SHP77 (cell line): Measurements from ENCODE around the gene ADAM11.
"Not testable (repeated sequence)": the region's sequence is repeated elsewhere in the genome, so short reads cannot be mapped to it uniquely, and the experiment has no call there.

Source experiments
- DNase-seq, 2 experiments: peaks; one replicate each; lab custom pipeline; 2025; lab: John Stamatoyannopoulos, UW

The ADAM11 gene, protein sequence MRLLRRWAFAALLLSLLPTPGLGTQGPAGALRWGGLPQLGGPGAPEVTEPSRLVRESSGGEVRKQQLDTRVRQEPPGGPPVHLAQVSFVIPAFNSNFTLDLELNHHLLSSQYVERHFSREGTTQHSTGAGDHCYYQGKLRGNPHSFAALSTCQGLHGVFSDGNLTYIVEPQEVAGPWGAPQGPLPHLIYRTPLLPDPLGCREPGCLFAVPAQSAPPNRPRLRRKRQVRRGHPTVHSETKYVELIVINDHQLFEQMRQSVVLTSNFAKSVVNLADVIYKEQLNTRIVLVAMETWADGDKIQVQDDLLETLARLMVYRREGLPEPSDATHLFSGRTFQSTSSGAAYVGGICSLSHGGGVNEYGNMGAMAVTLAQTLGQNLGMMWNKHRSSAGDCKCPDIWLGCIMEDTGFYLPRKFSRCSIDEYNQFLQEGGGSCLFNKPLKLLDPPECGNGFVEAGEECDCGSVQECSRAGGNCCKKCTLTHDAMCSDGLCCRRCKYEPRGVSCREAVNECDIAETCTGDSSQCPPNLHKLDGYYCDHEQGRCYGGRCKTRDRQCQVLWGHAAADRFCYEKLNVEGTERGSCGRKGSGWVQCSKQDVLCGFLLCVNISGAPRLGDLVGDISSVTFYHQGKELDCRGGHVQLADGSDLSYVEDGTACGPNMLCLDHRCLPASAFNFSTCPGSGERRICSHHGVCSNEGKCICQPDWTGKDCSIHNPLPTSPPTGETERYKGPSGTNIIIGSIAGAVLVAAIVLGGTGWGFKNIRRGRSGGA

DNA sequence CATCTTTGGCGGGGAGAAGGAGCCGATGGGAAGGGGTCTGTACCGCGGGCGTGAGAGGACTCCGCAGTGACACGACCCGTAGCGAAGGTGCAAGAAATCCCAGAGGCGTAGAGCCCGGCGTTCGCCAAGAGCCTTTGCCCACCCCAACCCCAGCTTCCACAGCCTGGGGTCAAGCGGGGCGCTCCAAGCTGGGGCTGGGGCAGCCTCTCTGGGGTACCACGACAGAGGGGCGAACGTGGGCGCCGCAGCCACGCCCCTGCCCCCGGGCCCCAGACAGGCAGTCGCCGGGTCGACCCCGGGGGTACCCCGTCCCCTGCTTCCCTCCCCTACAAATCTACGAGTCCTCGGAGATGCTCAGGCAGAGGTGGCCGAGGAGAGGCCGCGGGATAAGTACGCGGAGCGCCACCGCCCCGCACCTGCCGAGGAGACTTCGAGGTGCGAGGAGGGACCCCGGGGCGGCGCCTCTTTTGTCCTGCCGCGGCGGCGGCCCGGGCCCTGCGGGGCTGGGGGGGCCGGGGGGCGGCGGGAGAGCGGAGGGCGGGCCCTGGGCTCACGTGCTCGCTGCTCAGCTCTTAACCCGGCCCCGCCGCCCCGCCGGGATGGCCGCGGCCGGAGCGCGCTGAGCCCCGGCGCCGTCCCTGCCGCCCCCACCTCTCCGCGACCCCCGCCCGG lies at the start of gene ADAM11:
Gene ADAM11, plus strand, starts transcription at position 575 of the 672 bp plus-strand sequence. CDS start 212 bp downstream, outside the sequence.
- no peak for DNase-seq

DNA sequence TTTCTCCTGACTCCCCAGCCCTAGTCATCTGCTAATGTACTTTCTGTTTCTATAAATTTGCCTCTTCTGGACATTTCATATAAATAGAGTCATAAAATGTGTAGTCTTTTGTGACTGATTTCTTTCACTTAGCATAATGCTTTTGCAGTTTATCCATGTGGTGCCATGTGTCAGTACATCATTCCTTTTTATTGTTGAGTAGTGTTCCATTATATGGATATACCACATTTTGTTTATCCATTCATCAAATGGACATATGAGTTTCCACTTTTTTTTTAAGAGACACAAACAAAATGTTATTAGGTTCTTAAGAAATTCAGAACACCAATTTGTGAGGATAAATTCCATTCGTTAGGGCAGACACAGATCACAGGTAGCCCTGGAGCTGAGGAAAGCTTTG lies 39.3 kb upstream of the ADAM11 start:
- no peak for DNase-seq

DNA sequence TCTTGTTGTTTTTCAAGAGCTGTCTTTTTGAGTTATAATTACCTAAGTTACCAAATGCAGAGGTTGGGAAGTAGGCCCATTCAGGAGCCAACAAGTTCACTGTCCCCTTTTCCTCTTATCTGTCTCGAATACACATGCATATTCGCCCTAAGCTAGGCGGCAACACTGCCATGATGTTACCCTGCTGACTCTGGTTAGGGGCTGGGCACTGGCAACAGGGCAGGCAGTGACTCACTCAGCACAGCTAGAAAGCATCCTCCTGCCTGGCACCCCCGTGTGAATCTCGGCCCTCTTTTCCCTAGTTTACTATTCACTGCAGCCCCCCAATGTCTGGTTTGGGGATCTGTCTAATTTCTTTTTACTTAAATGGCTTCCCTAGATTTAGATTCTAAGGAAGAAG lies 36.5 kb upstream of the ADAM11 start:
- no peak for DNase-seq

DNA sequence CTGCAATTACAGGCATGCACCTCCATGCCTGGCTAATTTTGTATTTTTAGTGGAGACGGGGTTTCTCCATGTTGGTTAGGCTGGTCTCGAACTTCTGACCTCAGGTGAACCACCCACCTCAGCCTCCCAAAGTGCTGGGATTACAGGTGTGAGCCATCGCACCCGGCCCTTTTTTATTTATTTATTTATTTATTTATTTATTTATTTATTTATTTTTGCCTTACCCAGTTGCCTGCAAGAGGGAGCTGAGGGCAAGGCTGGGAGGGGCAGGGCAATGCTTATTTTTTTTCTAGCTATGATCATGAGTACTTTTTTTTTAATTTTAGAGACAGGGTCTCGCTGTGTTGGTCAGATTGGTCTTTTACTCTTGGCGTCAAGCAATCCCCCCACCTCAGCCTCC lies 32.7 kb upstream of the ADAM11 start:
- DNase-seq, result not testable (repeated sequence)

DNA sequence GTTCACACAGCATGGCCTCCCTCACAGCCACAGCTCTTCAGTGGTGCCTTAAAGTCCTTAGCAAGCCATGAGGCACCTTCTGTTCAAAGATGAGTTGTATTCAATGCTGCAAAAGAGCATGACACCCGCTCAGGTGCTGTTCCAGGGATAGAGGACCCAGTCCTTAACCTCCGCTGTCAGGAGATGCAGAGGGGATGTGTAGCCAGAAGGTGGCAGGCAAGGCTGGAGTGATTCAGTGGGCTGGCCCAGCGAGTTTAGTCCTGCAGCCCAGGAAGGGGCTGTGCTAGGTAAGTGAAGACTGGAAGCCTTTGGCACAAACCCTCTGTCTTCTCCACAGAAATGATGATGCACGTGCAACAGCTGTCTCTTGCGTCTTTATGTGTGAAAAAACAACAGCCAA lies 25.0 kb upstream of the ADAM11 start:
- DNase-seq, result no peak

DNA sequence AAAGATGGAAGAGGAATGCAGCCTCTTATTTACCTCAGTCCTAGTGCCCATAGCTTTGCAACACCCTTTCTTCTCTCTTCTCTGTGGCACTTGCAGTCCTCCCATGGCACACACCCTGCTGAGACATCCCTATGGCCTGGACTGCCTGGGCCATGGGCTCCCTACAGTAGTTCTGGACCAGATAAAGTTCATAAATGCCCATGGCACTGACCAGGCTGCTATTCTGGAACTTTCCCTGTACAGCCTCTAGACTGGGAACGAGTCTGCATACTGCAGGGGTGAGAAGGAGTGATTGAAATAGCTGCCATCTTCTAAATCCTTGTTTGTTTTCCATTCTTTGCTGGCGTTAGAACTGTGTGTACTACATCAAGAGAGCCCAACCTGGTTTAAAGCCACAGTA lies 24.5 kb upstream of the ADAM11 start:
- no peak for DNase-seq

DNA sequence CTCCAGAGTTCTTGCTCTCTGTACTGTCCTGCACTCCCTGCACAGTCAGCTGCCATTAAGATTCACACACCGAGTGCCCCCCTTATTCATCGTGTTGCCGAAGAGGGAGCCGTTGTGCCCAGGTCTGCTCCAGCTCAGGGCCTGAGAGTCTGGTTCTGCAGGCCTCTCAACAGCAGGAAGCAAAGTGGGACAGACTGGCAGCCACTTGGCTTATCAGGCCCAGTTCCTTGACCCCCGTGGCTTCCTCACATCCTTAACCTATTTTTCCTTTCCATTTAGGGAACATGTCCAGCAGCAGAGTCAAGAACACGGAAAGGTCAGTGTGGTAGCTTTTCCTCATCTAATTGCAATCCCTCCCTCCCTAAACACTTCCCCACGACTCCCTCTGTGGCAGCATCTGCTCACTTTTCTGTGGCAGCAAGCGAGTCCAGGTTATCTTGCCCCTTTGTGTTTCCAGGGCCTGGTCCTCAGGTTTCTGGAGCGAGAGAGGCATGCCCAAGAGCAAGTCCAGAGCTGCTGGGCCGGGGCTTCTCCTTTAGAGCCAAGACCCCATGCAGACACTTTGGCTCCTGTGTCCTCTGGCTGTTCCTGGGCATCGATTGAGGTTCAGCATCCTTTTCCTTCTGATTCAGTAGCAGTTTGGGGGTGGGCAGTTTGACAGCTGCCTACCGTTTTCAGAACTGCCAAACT lies 22.1 kb upstream of the ADAM11 start:
- no peak for DNase-seq

DNA sequence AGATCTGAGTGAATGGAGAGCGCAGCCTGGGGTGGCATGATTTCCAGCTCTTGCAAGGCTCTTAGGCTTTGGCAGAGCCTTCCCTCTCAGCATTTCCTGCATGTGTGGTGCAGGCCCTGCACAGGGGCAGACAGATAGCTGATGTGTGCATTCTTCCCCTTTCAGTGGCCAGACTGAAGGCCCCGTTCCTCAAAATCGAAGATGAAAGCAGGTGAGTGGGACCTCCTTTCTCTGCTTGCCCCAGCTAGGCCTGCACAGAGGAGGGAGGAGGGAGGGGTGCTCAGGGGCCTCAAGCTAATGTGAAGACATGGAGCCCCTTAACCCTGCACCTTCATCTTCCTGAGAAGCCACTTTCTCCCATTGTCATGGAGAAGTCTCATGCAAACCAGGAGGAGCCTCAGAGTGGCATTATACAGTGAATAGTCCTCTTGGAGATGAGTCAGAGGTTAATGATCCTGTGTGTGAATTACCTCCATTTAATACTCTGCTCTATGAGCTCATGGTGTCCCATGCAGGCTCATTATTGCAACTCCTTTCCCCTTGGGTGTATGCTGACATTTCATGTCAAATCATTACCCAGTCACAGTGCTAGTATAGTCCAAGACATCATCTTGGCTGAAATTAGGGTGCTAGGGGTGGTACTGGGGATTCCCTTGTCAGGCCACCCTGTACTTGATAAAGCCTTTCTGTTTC lies 20.4 kb upstream of the ADAM11 start:
- no peak for DNase-seq

DNA sequence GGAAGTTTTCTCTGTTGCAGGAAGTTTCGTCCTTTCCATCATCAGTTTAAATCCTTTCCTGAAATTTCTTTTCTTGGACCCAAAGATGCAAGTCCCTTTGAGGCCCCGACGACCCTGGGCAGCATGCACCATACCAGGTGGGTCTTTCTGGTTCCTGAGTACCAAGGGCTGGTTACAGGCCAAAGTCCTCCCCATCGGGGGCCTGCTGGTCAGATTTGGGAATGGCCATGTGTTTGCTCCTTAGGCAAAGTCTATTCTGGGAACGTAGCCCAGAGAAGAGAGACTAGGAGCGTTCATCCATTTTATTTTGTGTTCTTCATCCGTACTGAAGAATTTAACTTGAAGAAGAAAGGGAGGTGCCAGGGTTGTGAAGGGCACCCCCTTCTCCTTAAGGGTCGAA lies 17.5 kb upstream of the ADAM11 start:
- DNase-seq, result no peak

DNA sequence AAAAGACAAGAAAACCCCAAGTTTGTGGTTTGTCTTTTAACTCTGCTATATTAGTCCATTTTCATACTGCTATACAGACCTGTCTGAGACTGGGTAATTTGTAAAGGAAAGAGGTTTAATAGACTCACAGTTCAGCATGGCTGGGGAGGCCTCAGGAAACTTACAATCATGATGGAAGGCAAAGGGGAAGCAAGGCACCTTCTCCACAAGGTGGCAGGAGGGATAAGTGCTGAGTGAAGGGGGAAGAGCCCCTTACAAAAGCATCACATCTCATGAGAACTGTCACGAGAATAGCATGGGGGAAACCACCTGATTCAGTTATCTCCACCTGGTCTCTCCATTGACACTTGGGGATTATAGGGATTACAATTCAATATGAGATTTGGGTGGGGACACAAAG lies 13.5 kb upstream of the ADAM11 start:
- no peak for DNase-seq

DNA sequence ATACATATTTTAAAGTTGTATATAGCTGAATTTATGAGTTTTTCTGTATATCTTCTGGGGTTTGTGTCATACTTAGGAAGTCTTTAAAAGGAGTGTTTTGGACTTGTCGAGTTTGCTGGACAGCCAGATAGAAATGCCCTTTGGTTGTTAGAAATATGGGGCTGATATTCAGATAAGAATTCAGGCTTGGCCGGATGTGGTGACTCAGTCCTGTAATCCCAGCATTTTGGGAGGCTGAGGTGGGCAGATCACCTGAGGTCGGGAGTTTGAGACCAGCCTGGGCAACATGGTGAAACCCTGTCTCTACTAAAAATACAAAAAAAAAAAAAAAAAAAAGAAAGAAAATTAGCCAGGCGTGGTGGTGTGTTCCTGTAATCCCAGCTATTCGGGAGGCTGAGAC lies 13.1 kb upstream of the ADAM11 start:
- not testable (repeated sequence) for DNase-seq

DNA sequence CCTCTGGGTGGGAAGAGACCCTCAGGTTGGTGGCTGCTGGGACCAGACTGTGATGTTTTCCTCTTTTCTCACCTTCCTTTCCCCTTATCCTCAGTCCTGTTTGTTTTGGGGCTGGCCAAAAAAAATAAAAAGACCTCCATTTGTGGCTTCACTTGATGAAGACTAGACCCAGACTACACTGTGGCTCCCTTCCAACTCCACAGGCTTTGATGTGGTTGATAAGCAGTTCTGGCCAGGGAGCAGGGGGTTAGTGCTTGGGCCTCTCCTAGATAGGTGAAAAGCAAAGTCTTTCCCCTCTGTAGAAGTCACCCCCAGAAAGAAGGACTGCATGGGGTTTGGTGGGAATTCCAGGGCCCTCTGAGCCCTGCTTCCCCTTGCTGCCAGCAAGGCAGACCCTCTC lies 11.2 kb upstream of the ADAM11 start:
- no peak for DNase-seq

DNA sequence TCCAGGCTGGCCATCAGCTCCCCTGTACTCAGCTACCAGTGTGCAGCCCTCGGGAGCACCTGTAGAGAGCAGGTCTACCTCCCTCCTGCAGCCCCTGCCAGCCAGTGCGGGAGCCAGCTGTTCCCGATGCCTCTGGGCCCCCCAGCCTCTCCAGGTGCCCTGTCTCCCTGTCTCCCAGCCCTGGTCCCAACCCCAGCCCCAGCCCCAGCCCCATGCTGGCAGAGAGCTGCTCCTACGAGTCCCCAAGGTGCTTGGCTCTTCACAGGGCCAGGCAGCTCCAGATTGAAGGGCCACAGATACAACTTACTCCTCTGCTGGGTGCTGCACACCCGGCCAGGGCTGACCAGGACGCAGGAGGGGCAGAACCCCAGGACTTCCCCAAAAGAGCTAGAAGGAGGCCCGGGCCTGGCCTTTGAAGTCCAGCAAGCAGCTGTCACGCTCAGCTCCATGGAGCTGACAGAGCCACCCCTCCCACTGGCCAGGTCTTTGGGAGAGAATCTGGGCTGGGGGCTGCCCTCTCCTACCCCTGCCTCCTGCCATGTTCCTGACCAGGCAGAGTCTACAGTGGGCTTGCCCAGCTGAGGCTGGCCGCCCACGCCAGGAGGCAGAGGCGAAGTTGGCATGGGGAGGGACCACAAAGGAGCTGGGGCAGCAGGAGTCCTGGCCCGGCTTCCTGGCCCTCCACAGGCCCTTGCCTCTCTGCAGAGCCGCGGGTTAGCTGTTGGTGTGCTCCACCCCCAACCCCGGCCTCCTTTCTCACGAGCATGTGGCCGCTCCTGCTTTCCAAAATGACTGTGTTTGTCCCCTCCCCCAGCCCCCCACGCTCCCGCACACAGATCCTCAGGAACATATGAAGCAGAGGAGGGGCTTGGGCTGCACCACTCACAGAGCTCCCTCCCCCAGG lies 9.5 kb upstream of the ADAM11 start:
- no peak for DNase-seq

DNA sequence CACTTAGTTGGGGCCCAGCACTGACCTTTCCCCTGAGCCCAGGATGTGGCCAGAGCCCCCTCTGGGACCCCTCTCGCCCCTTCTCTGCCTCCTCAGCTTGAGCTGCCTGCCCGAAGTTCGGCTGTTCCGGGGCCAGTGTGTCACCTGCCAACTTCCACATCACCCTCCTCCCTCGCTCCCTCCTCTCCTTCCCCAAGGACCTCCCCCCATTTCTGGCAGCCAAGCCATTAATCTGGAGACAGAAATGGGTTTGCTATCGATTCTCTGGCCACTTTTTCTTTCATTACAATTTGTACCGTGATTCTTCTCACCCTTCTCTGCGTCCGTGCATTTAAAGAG lies 8.8 kb upstream of the ADAM11 start:
- DNase-seq, result no peak

DNA sequence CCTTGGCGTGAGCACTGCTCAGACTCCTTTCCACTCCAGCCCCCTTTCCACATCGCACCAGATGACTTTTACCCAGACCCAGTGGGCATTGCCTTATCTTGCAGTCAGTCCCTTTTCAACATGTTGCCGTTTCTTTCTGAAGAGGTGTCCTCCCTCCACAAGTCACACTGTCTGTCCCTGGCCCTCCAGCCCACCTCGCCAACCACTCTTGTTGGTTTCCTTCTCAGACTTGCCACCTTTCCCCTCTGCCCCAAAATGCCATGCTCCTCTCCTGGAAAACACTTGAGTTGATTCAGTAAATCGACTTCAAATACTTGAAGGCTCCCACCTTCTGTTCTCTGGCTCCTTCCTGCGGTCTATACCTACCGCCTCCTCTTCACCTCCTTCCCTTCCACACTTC lies 7.5 kb upstream of the ADAM11 start:
- no peak for DNase-seq

DNA sequence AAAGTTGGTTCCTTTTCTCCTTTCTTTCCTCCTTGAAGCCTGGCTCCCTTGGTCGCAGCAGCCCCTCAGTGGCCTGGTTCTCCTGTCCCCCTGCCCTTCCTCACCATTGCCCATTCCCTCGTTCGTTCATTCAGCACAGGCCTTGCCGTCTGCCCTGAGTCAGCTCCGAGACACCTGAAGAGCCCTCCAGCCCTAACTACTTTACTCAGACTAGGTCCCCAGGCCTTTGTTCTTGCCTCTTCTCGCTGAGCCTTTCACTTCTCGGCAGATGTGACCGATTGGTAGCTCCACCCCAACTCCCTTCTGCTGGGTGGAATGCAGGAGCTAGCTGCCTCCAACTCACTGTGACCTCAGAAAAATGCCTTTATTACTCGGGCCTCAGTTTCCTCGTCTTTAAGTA lies 7.0 kb upstream of the ADAM11 start:
- DNase-seq, result no peak

DNA sequence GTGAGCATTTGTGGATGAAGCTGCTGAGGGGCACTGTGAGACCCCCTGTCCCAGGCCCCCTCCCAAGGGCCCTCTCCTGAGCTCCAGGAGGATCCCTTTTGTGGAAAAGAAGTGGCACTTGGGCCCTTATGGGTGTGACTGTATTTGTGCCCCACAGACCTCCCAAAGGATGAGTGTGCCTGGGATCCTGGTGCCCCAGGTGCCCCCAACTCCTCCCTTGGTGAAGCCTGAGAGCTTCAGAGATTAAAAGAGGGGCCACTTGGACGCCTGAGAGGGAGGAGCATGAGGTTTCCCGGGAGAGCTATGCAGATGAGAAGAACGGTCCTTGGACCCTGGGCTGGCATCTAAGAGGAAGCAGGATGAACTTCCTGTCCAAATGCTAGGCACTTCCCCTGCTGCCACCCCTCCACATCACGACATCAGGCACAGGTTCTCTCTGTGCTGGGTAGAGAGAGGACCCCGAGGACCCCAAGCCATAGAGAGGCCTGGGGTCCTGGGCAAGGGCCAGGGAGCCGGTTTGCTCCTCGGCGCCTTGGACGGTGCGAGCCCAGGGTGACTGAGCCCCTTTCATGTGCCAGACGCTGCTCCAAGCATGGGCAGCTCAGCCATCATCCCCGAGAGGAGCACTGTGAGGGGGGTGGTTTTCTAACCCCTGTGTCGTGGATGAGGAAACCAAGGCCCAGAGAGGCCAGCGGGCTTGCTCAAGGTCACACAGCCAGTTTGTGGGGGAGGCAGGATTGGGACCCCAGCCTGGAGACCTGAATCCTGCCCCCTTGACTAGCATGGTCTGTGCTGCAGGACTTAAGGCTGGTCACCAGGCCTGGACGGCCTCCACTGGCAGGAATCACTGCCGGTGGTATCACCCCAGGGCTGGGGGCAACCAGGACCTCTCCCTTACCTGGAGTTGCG lies 5.6 kb upstream of the ADAM11 start:
- no peak for DNase-seq

DNA sequence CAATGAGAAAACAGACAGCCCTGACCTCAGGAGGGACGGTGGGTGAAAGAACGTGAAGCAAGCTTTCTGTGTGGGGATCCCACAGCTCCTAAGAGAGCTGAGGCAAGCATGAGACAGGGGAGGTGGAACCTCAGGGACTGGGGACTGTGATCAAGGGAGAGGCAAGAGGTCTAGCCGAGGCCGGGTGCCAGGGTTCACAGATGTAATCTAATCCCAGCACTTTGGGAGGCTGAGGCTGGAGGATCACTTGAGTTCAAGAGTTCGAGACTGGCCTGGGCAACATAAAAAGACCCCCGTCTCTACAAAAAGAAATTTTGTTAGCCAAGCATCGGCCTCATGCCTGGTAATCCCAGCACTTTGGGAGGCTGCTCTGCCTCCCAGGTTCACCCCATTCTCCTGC lies 4.5 kb upstream of the ADAM11 start:
- DNase-seq, result no peak

DNA sequence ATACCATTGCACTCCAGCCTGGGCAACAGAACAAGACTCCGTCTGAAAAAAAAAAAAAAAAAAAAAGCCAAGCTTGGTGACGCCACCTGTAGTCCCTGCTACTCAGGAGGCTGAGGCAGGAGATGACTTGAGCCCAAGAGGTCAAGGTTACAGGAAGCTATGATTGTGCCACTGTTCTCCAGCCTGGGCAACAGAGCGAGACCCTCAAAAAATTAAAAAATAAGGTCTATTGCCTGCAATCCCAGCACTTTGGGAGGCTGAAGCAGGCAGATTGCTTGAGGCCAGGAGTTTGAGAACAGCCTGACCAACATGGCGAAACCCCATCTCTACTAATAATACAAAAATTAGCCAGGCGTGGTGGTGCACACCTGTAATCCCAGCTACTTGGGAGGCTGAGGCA lies 3.6 kb upstream of the ADAM11 start:
- not testable (repeated sequence) for DNase-seq
